Stimulated activated CD8-positive, alpha-beta memory T cell treated with anti-CD3 and anti-CD28 coated beads, Interleukin-7, amount 100 ng/mL, for 1 hour (primary cell): ENCODE data around the gene ARHGAP24.

Source experiments
- DNase-seq, 2 donors: peaks; one replicate each; pipeline ENCODE4 v3.0.0-alpha.2; 2020; ENCODE audit warnings: low read depth in 2 of 2

ARHGAP24 gene

DNA sequence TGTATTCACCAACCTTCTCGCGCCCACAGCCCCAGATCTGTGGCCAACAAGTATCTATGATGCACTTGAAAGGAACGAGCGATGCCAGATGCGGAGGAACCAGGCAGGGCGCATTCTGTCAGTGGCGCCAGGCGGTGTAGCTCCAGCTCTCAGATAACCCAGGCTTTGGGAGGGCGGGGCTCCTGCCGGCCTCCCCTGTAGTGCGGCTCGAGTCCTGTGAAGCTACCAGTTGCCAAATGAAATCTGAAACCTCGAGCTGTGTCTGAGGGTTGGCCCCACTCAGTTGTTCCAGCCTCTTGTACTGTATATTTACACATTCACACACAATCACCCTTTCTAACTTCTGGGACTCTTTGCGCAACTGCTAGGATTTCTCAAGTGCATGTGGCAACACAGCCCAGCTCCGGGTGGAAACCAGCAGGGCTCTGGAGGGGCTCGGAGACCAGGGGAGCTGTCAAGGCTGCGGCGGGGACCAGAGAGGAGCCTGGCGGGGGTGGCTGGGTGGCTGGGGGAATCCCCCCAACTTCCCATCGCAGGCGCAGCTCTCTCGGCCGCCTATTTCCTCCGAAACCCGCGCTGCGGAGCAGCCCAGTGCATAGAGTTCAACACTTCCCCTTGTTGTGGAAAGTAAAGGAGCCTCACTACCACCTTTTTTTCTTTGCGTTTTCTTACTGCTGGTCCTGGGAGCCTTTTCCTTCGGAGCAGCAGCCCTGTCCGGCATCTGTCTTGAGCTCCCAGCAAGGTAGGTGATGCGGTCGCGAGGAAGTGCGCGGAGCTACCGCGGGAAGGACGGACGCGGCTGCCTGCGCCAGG lies at the start of gene ARHGAP24:
Gene ARHGAP24 (plus strand): TSS at position 333 of the 813 bp plus-strand sequence.
- DNase-seq = no peak

DNA sequence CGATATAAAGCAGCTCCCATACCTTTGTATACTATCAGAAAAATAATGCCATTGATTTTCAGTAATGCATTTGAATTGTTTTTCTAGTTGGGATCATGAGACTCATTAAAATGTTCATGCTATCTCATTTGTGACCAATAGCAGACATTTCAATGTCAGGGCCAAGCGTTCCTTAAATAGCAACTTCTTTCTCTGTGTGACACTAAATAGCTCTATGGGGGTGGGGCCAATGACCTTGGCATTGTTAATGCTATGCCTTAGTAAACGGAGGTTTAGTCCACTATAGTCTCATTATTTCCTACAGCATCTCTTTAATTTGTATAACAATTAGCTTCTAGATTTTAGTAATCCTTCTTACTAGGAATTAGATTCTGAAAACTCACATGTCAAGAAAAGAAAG lies 48.6 kb upstream of the ARHGAP24 start:
- no peak for DNase-seq

DNA sequence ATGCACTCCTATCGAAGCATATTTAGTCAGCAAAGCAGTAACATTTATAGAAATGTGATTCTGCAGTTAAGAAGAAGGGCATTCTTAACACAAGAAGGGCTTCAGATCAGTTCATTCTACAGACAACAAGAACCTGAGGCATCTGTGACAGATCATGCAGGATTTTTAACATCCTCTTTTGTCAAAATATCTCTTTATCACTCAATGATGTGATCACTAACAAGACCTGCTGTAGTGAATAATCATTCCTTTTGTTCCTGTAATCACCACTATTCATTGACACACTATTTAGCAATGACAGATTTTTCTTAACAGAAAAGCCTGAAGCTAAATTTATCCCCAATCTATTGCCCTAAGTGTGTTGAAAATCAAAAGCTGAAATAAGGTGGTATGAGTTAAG lies 47.8 kb upstream of the ARHGAP24 start:
- DNase-seq = no peak

DNA sequence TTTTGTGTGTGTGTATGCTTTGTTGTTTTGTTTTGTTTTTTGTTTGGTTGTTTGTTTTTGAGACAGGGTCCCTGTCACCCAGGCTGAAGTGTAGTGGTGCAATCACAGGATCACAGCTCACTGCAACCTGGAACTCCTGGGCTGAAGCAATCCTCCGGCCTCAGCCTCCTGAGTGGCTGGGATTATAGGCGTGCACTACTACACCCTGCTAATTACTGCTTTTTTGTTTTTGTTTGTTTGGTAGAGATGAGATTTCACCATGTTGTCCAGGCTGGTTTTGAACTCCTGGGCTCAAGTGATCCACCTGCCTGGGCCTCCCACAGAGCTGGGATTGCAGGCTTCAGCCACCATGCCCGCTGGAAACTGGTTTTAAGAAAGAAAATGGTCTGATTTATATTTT lies 44.7 kb upstream of the ARHGAP24 start:
- DNase-seq = no peak

DNA sequence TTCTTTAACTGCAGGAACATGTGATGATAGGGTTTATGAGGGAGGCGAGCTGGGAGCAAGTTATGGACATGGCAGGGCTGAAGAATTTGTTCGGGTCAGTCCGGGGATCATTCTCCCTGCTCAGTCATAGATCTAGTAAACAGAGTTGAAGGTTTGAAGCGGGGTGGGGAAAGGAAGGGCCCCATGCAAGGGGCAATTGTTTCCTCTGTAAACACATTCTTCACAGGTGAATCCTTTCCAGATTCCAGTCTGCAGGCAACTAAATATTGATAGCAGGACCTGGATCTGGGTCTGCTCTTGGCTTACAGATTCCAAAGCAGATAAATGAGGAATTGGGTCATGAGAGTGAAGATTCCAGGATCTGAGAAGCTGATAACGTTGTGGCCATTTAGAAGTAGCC lies 44.3 kb upstream of the ARHGAP24 start:
- DNase-seq = no peak

DNA sequence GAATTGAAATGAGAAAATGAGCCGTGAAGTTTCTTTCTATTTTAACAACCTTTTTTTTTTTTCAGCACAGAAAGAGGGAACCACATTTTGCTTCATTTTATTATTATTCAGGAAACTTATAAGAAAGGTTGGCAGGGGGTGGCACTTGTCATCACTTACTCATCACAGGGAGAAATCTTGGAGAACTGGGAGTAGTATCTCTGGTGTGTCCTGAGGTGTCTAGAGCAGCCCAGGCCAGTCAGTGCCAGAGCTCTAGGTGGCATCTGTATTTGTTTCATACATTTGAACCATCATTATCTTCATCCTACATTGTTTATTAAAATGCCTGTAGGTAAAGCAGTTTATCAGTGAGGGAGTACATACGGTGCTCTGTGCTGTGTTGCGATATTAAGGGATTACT lies 43.8 kb upstream of the ARHGAP24 start:
- DNase-seq = no peak

DNA sequence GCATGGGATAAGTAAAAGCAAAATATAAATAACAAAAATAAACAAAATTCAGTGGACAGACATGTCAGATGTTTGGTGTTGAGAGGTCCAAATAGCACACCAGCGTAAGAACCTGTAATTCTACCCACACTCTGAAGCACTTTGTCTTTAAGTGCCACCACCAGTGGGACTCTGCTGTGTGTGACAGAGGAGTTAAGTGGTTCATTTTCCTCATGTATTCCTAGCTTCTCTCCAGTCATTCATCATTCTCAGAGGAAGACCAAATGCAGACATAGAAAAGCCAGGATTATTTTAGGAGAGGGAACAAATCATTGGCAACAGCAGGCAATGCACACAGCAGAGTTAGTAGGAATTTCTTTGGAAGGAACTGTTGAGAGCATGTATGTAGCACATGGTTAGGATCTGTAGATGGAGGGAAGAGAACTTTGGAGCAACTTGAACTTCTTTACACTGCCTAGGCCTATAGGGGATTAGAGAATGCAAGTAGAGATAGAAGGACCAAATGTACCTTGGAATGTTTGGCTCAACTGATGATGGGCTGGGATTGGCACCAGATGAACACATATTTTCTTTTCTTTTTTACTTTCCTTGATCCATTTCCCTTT lies 43.0 kb upstream of the ARHGAP24 start:
- no peak for DNase-seq

DNA sequence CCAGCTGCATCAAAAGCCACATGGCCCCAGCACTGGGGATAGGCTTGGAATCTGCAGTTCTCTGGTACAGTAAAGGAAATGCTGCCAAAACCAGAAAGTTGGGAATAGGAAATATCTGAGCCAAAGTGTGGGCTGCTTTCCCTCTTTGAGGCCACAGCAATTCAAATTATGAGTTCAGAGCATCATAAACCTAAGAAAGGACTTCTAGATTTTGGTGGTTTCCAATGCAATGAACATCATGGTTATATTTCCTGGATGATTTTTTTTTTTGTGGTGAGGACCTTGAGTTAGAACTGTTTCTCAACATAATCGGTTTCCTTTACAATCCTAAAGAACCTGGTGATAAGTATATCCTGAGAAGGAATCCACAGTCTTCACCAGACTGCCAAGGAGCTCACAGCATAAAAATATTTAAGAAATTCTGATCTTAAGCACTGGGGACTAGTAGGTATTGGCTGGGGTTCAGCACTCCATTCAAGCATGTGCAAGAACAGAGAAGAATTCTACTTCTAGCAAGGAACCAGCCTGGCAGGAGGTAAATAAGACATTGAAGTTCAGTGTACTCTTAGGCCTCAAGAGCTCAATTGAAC lies 29.8 kb upstream of the ARHGAP24 start:
- DNase-seq = no peak

DNA sequence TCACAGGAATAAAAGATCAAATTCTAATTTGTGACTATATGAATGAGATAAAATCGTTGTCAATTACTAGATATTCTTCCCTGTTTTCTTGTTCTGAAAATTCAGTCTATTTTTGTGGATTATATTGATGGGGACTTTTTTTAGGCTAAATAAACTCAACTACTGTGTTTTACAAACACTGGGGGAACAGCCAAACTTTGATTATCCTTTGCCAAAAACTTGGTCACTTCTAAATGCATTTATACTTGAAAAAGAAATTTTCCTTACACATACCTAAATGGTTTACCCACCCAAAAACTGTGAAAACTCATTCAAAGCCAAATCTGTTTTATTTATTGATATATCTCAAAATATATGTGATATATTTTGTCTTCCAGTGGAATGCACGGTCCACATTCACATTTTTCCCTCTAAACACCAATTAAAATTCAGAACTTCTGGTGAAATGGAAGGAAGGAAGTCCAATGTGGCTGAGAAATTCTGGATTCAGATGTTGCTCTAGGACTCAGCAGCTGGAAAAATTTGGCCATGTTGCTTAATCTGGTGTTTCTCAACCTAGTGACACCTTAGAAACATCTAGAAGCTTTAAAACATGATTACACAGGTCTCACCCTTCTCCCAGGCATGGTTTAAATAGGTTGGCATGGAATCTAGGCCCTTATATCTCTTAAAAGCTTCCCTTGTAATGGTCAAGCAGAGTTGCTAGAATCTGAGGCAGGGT lies 28.6 kb upstream of the ARHGAP24 start:
- DNase-seq = no peak

DNA sequence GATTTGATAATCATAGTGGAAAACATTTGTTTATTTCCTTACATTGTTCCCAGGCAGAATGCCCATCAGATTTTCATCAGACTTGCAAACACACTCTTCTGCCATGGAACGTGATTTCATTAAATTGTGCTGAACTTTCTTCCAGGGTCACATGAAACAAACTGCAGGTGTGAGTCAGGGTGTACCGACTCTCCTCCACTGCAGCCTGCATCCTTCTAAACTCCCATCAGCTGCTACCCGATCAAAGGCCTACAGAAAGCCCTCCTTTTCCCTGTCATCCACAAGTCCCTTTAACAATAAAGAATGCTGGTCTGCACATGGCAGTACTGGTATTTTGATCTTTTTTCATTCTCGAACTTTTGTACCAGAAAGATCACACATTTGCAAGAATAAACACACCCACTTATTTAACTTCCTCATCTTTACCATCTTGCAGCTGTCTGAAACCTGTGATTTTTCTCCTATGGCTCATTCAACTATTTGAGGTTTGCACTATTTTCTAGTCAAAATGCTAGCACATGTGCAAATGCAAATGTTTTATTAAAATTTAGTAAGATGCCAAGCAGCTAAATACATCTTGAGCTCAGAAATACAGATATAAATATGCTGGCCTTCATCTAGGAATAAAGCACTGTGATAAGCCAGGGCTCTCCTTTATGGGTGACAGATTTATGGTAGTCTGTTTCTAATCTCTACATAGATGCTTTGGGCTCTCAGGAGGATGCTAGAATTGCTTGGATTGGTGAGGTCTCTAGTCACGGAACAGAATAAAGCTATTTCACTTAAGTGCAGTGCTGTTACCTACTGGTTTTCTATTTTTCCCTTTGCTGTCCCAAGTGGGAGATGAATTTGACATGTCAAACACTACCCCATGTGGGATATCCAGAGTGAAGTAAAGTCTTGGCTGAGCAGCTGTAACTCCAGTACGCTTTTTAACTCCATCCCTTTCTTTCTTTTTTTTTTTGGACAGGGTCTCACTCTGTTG lies 25.8 kb upstream of the ARHGAP24 start:
- DNase-seq = no peak

DNA sequence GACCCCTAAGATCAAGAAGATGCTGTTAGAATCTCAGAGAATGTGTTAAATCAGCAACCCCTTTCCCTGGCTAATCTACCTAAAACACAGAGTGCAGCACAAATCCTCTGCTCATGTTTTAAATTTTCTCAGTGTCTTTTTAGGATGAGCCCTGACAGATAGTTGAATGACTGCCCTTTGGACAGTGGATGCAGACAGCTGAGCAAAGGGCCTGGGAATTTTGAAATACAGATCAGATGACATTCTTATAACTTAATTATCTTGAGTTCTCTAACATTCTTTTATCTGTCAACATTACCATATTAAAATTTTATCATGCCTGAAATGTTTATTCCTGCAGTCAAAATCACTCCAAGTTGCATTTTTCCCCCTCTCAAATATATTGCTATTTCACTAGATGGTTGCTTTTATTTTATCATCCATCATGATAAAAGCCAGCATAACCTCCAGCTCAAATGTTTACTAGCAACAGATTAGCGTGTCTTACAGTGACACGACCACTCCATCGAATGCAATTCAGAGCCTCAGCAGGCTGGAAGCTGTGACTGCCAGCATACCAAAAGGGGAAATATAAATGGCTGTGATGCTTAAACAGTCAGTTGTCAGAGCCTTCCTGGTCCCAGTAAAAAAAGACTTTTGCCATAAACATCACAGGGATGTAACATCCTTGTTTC lies 22.8 kb upstream of the ARHGAP24 start:
- DNase-seq = no peak

DNA sequence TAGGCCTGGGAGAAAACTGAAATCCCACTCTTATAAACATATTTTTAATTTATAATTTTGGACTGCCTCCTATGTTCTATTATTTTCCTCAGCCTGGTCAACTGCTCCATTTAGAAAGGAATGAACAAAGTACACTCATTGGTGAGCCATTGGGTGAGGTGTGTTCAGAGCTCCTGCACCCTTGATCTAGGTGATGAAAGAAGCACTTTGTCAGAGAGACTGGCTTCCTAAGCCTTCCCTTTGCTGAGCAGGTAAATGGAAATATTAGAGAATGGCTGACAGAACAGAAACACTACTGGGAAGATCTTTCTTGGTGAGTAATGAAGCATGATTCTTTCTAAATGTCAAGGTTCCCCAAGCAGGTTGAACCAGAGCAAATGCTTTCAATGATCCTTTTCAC lies 19.0 kb upstream of the ARHGAP24 start:
- no peak for DNase-seq

DNA sequence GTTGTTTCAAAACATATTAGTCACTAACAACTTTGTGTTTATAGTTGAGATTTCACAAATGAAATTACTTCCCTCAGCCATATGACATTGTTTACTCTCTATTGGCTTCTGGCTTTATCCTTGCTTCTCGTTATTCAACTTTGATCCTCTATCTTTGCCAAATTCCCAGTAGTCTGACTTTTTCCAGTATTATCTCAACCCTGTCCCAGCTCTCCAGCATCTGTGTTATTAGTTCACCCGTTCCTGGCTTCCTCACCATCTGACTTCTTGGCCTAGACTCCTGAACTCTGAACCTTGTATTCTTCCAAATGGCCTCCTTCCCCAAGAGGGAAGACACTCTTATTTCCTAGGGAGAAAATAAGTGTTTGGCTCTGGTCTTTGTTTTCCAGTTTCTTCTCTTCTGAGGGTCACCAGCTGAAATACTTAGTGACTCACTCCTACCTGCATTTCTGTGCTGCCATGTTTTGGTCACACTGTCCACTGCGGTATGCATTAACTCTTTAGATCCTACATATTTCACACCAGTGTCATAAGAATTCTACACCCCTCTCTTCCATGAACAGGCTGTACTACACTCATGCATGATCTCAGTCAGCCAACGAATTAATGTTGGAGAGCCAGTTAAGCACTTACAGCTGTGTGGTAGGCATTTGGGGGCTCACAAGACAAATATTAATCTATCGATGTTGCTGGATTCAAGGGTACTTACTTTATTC lies 17.0 kb upstream of the ARHGAP24 start:
- DNase-seq = no peak

DNA sequence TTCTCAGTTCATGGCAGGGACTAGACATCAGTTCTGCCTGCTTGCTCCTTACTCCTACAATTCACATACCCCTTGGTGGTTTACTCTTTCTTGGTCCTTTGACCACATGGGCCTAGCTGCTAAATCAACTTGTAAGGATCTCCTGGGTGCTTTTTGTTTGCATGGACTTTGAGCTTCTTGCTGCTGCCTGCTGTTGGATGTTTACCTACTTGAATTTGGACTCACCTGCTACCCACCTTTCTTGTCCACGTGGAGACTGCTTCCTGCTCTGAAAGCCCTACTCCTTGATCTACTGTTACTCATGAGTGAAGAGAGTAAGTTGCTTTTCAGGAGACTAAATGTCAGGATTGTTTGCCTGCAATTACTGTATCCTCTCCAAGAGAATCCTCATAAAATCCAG lies 15.2 kb upstream of the ARHGAP24 start:
- DNase-seq = no peak

DNA sequence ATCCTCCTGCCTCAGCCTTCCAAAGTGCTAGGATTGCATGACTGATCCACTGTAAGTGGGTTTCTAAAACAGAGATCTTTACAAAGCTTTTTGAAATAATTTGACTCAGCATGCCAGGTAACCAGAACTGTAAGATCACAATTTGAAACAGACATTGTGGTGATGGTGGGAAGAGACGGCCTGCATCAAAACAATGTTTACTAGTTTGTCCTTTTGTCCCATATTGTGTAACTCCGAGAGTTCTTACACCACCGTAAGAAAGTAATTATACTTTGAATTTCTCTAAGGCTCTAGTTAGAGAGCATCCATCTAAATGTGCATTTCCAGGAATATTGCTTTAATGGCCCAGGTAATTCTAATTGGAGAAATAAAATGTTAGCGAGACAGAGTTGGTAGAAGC lies 594 bp upstream of the ARHGAP24 start:
- no peak for DNase-seq

DNA sequence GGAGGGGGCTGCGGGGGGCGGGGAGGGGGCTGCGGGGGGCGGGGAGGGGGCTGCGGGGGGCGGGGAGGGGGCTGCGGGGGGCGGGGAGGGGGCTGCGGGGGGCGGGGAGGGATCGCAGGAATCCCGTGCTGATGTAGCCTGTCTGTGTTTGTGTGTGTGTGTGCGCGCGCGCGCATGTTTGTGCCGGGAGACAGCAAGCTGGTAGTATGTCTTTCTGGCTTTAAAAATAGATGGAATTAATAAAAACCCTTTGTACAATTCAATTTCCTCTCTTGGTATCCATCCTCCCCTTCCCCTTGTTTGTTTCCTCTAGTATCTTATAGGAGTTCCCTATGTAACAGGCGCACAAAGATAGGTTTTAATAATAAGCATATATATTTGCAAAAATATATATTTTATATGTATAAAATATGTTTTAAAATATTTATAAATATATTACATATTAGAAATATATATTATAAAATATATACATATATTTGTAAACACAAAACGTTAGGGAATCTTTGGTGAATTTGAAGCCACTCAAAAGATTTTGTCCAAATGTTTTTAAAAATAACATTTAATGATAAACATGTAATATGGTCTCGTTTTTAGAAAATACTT lies 782 bp downstream of the ARHGAP24 start:
- DNase-seq = no peak

DNA sequence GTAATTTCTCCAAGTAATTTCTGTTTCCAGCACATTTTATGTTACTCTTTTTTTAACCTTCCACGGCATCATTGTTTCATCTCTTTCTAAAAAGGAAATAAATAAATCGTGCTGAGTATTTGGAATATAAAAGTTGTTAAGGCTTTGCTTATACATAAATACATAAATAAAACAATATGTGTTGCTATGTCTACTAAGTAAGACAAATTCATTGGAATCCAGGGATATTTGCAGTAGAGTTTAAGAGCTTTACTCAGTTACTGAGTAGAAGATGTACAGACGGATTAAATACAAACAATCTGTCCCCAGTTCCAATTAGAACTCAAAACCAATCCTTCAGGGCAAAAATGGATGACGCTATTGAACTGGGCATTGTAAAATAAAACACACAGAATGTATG lies 1.4 kb downstream of the ARHGAP24 start:
- no peak for DNase-seq

DNA sequence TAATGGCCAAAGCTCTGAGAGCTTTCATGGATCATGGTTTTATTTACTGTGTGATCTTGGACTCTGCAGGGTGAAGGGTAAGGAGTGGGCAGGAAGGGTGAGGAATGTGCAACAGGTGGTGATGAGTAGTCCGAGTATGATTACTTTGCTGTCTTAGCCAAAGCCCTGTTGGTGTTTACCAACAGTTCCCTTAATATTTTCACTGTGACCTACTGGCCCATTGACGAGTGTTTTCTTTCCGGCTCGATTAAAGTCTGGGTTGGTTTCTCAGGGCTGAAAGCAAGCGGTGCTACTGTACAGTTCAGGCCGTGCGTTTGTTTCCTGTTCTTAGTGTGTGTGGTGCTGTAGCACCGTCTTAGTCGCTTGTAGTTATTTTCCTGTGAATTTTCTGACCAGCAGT lies 2.6 kb downstream of the ARHGAP24 start:
- DNase-seq = no peak

DNA sequence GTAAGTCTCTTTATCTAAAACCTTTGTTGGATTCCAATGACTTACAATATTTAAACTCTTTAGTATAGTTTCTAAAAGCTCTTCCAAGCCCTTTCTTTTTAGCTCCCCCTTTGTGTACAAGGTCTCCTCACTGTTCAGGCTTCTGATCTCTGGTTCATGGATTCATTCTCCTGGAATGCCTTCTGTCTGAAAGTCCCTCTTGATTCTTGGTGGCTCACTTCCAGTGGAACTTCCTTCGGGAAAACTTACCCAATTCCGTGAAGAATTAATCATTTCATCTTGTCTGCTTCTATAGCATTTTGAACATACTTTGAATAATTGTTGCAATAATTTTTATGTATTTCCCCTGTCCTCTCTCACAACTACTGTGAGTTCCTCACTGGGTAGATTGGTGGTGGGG lies 3.6 kb downstream of the ARHGAP24 start:
- DNase-seq = no peak
